HG02943 (cell line): ENCODE results near the gene MATK.

Experiments used
- ATAC-seq: cut with Tn5 transposase; IDR thresholded peaks from one replicate; pipeline ENCODE4 v1.9.1; 2021; ENCODE audit warnings: mild to moderate bottlenecking, low read depth, moderate library complexity; ENCODE audit not compliant: unreplicated experiment

Gene MATK

DNA sequence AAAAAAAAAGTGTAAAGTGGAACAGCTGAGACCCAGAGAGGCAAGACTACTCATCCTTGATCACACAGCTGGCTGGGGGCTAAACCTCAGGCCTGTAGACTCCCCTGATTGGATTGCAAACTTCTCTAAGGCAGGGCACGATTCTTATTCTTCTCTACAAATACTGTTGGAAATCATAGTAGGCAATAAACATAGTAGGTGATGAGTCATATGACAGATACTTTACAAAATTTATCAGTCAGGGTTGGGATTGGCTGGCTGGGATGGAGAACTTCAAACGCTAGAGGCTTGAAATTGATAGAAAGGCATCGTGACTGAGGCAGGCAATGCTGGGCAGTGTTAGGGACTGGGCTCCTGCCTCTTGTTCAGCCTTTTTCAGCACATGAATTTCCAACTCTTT lies 5.9 kb upstream of the MATK start:
- no peak for ATAC-seq

DNA sequence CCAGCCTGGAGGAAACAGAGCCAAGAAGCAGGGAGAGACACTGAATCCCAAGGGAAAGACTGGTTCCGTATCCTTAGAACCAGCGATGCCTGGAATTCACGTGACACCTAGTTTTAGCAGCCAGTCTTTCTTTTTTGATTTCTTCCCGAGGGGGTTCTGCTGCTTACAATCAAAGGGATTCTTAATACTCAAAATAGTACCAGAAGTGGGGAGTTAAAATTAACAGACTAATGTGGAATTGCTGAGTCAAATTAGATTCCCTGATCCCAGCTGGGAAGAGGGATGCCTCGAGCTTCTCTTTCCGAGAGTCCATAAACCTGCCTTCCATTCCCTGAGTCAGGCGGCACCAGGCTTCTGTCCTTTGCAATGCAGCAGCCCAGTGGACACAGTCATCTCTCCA lies 4.8 kb upstream of the MATK start:
- no peak for ATAC-seq

DNA sequence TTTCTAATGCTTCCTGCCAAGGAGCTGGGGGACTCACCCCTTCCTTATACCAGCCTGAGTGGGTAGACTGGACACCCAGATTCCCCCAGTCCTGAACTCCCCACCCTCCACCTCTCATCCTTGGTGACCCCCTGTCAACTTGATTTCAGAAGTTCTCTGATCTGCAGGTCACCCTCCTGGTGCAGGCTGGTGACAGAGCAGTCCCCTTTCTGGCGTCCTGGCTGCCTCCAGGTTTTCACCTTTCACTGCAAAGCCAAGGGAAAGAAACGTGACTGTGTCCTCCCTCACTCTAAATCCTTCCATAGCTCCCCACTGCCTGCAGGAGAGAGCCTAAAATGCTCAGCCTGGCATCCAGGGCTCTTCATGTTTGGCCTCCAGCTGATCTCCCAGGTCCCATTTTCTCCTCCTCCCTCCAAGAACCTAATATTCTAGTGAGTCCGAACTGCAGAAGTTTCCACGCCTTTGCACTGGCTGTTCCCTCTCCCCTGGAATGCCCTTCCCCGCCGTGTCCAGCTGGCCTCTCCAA lies 4.1 kb upstream of the MATK start:
- no peak for ATAC-seq

DNA sequence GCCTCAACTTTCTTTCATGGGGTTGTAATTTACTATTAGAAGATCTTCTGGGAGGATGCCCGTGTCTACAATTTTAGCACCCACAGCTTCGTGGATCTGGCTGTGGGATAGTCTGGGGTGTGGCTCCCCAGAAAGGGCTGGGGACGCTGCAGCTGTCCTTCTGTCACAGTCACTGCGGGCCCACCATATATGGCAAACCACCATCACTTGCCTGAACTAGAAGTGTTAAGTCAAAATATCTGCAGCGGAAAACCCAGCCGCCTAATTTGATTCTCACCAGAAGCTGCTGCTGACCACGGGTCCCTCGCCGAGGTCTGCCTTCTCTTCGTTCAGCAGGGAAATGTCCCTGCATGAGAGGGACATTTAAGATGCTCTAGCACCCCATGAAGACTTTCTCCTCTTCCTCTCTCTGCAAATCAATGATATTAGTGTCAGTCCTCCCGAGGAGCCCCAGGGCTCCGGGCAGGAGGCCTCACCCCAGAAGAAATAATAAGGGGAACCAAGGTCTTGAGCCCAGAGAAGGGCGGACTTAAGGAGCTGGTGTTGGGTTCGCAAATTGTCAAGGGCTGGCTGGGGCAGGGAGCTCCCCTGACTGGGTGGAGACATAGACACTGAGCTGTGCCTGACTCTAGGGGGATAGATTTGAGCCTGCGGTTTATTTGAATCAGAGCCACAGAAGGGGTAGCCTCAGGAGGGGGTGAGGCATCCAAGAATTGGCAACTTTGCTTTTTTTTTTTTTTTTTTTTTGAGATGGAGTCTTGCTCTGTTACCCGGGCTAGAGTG lies 3.0 kb upstream of the MATK start:
- no peak for ATAC-seq

DNA sequence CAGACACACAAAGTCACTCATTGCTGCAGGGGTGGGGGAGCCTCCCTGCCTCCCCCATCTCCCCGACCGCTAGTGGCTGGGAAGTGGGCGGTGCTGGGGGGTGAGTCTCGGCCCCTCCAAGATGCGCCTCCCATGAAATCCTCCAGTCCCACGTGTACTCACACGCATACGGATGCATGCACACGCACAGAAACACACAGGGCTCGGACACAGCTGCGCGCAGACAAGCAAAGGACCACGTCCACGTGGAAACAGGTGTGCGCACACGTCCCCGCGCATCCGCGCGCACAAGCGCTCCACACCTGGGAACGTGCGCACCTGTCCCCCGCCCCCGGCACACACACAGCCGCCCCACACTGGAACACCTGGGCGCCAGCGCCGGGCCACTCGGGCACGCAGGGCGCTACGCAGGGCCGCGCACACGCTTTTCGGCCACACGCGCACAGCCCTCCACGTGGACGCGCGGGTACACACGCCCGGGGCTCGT lies 687 bp downstream of the MATK start:
- no peak for ATAC-seq

DNA sequence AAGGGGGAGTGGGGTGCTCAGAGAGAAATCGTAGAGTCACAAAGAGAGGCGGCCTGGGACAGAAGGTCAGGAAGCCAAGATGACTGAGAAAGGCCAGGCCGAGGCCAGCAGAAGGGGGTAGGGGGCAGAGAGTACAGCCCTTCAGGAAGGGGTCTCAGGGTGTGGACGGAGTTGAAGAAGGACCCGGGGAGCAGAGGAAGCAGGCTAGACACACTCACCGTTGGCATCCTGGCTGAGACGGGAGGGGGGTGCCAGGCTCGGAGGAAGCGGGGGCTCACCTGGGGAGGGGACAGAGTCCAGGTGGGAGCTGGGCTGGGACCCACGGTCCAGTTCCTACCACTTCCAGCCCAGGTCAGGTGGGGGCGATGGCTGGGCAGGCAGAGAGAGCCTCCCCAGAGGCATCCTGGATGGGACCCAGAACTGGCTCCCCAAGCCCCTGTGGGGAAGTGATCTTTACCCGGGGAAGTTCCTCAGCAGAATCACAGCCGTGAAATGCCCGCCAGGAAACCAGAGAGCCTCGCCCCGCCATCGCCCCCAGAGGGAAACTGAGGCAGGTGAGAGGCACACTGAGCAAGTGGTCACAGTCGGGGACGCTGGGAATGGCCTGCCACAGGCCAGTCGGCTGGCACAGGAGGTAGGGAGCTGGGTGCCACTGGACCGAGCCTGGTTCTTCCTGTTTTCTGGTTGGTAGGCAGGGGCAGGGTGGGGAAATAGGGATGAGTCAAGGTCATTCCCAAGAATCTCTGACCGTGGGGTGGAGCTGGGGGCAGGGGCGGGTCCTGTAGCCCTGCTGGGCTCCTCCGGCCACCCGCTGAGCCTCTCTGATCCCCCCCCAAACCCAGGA lies 1.4 kb downstream of the MATK start:
- ATAC-seq: no peak

DNA sequence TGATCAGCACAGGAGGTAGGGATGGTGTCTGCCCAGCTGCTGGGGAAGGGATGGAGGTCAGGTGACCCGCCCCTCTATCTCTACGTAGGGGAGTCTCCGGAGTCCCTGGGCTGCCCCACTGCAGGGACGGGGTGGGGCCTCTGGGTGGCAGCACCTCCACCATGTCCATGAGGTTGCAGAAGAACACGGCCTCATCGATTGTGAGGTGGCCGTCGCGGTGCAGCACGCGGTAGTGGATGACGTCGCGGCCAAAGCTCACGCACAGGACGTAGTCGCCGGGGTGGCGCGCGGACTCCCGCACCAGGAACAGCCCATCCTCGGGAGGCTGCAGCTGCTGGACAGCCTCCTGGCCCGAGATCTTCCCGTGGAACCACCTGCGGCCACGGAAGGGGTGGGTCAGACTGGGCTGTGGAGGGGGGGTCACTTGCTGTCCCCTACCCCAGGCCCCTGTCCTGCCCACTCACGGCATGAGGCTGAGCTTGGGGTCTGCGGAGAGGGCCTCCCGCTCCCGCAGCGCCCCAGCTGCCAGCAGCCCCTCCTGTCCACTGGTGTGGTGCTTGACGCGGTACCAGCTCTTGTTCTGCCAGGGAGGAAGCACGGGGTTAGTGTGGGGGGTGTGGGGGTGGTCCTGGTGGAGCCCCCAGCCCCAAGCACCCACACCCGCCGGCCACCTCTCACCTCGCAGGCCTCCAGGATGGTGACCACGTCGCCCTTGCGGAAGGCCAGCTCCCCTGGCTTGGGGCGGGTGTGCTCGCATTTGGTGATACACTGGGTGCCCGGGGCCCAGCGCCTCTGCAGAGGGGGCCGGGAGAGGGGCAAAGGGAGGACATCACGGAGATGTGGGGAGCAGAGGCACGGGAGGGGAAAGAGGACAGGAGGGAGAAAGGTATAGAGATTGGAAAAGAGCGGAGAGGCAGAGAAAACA lies 2.3 kb downstream of the MATK start:
- ATAC-seq: no peak

DNA sequence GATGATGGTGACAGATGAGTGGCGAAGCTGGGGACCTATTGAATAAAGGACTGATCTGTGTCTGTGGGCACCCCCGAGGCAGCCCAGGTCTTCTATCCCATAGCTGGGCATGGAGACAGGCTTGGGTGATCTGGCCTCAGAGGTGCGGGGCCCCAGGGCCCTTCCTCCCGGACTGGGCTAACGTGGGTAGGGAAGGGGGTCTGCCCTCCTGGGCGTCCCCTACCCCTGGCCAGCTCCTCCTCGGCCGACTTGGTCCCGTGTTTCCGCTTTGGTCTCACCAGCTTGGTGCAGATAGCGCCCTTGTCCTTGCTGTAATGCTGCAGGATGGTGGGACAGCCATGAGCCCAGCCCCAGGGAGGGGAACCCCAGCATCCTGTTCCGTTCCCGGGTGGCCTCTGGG lies 3.3 kb downstream of the MATK start:
- no peak for ATAC-seq

DNA sequence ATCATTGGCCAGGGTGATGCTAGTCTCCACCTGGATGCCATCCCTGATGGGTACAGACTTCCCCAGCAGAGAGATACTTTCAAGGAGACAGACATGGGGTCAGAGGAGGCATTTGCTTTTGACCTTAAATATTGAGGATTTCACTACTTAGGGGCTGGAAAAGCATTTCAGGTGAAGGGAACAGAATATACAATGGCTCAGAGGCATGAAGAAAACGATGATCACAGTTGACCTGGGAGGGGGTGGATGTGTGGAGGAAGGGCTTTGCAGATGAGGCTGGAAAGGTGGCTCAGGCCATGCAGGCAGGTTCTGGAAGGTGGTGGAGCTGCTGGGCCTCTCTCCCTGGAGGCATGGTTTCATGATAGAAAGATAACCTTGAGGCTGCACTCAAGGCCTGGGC lies 3.9 kb downstream of the MATK start:
- ATAC-seq: no peak

DNA sequence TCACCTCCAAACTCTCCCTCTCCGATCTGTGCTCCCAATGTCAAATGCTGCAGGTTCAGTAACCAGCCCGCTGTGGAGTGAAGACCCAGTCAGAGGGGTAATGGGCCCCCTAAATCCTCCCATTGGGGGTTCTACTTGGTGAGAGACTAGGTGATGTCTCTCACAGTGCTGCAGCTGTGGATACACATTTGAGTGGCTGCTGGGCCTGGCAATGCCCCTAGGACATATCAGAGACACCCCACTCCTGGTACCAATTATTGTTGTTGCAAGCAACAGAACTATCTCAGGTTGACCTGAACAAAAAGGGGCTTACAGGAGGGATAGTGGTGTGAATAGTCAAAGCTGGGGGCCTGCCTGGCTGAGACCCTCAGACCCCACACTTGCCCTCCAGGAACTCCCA lies 4.6 kb downstream of the MATK start:
- ATAC-seq: no peak

DNA sequence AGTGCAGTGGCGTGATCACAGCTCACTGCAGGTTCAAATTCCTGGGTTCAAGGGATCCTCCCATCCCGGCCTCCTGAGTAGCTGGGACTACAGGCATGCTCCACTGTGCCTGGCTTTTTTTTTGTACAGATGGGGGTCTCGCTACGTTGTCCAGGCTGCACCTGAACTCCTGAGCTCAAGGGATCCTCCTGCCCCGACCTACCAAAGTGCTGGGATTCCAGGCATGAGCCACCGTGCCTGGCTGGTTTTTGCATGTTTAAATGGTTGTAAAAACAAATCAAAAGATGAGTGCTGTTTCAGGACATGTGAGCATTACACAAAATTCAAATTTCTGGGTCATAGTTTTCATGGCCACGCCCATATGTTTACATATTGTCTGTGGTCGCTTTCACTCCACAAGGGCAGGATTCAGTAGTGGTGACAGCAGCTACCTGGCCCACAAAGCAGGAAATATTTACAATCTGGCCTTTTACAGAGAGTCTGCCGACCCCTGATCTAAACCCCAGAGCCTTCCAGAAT lies 5.3 kb downstream of the MATK start:
- no peak for ATAC-seq

DNA sequence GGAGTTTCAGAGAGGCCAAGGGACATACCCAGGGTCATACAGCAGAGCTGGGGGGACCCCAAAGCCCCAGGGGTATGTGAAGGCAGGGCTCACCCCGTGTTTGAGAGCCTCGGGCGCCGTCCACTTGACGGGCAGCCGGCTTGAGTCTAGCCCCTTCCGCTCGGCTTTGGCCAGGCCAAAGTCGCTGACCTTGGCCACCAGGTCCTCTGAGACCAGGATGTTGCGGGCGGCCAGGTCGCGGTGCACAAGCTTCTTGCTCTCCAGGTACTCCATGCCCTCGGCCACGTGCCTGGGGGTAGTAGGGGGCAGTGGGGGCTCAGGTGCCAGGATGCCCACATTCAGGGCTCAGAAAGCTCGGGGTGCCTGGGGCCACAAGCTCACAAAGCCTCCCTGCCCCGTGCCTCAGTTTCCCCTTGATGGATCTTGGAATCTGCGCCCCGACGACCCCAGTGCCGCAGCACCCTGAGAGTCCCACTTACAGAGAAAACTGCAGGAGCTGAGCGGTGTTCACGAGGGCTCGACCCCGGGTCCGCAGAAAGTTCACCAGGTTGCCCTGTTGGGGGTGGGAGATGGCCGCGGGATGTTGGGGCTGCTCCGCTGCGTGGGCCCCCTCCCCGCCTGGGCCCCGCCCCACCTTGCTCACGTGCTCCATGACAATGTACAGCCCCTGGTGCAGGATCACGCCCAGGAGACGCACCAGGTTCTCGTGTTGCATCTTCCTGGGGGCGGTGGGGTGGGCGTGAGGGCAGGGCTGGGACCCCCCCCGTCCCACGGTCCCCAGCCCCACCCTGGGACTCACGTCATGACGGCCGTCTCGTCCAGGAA lies 7.1 kb downstream of the MATK start:
- no peak for ATAC-seq

DNA sequence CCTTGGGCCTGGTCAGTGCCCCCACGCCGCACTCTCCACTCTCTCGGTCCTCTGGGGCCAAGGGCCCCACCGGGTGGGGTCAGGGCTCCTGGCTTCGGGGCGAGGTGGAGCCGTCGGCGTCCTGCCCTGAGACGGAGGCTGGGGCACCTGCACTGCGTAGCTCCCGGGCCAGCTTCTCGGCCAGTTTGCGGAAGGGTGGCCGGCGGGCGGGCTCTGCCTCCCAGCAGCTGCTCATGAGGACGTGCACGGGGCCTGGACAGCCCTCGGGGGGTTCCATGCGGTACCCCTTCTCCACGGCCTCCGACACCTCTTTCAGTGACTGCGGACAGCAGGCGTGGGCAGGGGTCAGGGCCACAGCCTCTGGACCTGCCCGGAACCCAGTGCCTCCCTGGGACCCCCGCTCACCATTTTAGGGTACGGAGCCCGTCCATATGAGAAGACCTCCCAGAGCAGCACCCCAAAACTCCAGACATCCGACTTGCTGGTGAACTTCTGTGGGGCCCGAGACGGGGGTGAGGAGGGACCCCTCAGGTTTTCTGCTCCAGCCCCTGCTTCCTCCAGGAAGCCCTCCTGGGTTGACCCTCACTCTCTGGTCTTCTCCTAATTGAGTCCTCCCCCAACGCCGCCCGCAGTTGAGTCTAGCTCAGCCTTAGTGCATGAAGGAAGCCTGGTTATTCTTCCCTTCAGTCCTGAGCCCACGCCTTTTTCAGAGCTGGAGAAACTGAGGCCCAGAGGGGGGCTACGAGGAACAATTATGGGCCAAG lies 7.9 kb downstream of the MATK start:
- ATAC-seq: no peak

DNA sequence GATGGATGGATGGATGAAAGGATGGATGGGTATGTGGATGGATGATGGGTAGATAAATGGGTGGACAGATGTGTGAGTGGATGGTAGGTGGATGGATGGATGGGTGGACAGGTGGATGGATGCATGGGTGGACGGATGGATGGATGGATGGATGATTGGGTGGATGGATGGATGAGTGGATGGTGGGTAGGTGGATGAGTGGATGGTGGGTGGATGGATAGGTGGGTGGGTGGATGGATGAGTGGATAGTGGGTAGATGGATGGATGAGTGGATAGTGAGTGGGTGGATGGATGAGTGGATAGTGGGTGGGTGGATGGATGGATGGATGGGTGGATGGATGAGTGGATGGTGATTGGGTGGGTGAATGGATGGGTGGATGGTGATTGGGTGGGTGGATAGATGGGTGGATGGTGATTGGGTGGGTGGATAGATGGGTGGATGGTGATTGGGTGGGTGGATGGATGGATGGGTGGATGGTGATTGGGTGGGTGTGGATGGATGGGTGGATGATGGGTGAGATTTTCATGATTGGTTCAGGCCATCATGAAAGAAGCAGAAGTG lies 9.6 kb downstream of the MATK start:
- no peak for ATAC-seq

DNA sequence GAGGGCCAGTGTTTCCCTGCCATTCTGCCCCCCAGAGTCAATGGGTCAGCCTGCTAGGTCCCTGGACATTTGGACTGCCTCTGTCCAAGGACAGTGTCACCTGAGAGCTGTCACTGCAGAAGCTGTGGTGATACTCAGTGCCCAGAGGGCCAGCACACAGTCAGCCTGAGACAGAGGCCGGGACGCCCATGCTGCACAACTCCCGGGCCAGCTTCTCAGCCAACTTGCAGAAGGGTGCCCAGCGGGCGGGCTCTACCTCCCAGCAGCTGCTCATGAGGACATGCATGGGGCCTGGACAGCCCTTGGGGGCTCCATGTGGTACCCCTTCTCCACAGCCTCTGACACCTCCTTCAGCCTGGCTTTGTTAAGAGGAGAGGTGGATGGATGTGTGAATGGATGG lies 10.3 kb downstream of the MATK start:
- ATAC-seq: no peak

DNA sequence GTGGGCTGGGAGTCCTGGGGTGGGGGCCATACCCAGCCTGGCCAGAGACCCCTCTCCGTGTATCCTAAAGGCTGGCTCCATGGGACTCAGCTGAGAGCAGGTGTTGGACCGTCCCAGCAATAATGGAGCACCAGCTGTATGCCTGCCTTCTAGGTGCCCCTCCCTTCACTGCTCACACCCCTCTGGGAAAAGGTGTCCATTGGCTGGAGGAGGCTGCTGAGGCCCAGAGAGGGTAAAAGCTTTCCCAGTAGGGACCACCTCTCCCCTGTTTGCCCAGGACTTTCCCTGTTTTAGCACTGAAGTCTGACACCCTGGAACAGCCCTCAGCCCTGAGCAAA lies 10.8 kb downstream of the MATK start:
- no peak for ATAC-seq

DNA sequence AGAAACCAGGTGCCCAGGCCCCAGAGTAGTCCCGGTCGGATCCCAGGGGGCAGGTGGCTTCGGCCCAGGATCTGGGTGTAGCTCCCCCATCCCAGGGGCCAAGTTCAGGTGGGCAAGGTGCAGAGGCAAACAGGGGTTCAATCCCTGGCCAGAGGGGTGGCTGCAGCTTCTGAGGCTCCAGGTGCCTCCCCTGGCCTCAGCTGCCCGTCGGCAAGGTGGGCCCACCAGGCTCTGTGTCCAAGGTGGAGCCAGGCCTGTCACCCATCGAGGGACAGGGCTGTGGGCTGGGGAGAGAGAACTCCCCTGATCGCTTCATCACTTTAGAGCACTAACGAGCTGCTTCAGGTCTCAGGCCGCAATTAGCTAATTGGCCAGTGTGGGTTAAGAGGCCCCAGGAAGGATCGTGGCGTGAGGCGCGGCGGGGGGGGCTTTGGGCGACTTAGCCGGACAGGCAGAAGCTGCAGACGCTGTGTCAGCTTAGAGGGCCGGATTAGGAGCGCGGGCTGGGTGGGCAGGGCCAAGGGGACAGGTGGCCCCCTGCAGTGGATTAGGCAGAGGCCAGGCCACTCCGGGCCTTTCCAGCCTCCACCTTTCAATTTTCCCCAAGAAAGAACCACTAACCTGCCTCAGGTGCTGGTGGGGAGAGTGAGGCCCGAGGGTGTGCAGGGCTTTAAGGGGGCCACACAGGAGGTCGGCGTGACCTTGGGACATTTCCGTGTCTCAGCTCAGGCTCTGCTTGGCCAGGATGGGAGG lies 11.4 kb downstream of the MATK start:
- ATAC-seq: no peak
